Measurements from ENCODE around the gene ZRANB3.

ZRANB3 gene

DNA sequence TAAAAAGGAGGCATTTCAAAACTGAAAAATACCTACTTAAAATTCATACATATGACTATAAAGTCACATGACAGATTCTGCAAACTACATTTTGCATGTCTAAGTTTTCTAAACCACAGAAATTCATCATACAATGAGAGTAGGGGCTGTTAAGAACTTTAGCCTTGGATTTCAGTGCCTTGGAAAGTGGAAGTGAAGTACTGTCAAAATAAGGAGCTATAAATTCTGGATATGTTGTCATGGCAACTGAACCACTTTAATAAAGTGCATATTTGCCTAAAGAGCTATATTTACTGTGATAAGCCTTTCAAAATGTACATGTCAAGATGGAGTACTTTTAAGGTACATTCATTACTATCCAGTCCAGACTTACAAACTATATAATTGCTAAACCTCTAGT, 251.8 kb downstream of the ZRANB3 start:
- no peak overlapping the region for H2AFZ ChIP-seq (ENCODE audit: low read length)
- H3F3A ChIP-seq (ENCODE audit: low read depth): no peaks in the 10 kb centered on the region
- H3K36me3 ChIP-seq (ENCODE audit: insufficient read depth, low read length): no peaks in the 10 kb centered on the region
- no peaks in the 10 kb centered on the region for H4K20me1 ChIP-seq (ENCODE audit: insufficient read depth, low read length, poor library complexity, severe bottlenecking)
- H3K9me2 ChIP-seq (replicated peaks; ENCODE audit: low read depth, low read length): no peaks in the 10 kb centered on the region
- no peak for TF ChIP-seq EZH2phosphoT487 (IDR thresholded peaks at IDR 0.05; ENCODE audit: borderline replicate concordance)
- TF ChIP-seq, protein P1, sequence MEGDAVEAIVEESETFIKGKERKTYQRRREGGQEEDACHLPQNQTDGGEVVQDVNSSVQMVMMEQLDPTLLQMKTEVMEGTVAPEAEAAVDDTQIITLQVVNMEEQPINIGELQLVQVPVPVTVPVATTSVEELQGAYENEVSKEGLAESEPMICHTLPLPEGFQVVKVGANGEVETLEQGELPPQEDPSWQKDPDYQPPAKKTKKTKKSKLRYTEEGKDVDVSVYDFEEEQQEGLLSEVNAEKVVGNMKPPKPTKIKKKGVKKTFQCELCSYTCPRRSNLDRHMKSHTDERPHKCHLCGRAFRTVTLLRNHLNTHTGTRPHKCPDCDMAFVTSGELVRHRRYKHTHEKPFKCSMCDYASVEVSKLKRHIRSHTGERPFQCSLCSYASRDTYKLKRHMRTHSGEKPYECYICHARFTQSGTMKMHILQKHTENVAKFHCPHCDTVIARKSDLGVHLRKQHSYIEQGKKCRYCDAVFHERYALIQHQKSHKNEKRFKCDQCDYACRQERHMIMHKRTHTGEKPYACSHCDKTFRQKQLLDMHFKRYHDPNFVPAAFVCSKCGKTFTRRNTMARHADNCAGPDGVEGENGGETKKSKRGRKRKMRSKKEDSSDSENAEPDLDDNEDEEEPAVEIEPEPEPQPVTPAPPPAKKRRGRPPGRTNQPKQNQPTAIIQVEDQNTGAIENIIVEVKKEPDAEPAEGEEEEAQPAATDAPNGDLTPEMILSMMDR (conservative IDR thresholded peaks at IDR 0.05; ENCODE audit: low read length): no peak
- no peaks in the 10 kb centered on the region for H3K27me3 ChIP-seq (ENCODE audit: insufficient read depth, low read length, poor library complexity, severe bottlenecking)
- H3K9me3 ChIP-seq (ENCODE audit: insufficient read depth, low read depth, low read length): no peaks in the 10 kb centered on the region
- H3K4me1 ChIP-seq (ENCODE audit: insufficient read depth, low read length, poor library complexity, severe bottlenecking): no peaks in the 10 kb centered on the region
- no peak overlapping the region for H3K9ac ChIP-seq (ENCODE audit: low read depth, low read length, poor library complexity, severe bottlenecking)
- no peak overlapping the region for H3K4me3 ChIP-seq (ENCODE audit: low read length, poor library complexity, severe bottlenecking)
- H3K79me2 ChIP-seq (ENCODE audit: insufficient read depth, low read length): no peaks in the 10 kb centered on the region
- H3K4me2 ChIP-seq (ENCODE audit: low read depth, low read length, poor library complexity, severe bottlenecking): no peak overlapping the region

GRCh38 chr2:135276525-135276924, 254.5 kb downstream of the ZRANB3 start:
- H3K9me3 ChIP-seq (ENCODE audit: insufficient read depth, low read depth, low read length): no peaks in the 10 kb centered on the region
- H3K27me3 ChIP-seq (ENCODE audit: insufficient read depth, low read length, poor library complexity, severe bottlenecking): no peaks in the 10 kb centered on the region
- H4K20me1 ChIP-seq (ENCODE audit: insufficient read depth, low read length, poor library complexity, severe bottlenecking): no peaks in the 10 kb centered on the region
- H3K9me2 ChIP-seq (replicated peaks; ENCODE audit: low read depth, low read length): no peaks in the 10 kb centered on the region
- no peaks in the 10 kb centered on the region for H3K79me2 ChIP-seq (ENCODE audit: insufficient read depth, low read length)
- H3K4me2 ChIP-seq (ENCODE audit: low read depth, low read length, poor library complexity, severe bottlenecking): no peak overlapping the region
- H3K9ac ChIP-seq (ENCODE audit: low read depth, low read length, poor library complexity, severe bottlenecking): no peak overlapping the region
- no peaks in the 10 kb centered on the region for H3F3A ChIP-seq (ENCODE audit: low read depth)
- TF ChIP-seq, protein P1 (conservative IDR thresholded peaks at IDR 0.05; ENCODE audit: low read length): no peak
- TF ChIP-seq EZH2phosphoT487 (IDR thresholded peaks at IDR 0.05; ENCODE audit: borderline replicate concordance): no peak
- no peak overlapping the region for H2AFZ ChIP-seq (ENCODE audit: low read length)
- no peaks in the 10 kb centered on the region for H3K36me3 ChIP-seq (ENCODE audit: insufficient read depth, low read length)
- no peaks in the 10 kb centered on the region for H3K4me1 ChIP-seq (ENCODE audit: insufficient read depth, low read length, poor library complexity, severe bottlenecking)
- H3K4me3 ChIP-seq (ENCODE audit: low read length, poor library complexity, severe bottlenecking): no peak overlapping the region

DNA sequence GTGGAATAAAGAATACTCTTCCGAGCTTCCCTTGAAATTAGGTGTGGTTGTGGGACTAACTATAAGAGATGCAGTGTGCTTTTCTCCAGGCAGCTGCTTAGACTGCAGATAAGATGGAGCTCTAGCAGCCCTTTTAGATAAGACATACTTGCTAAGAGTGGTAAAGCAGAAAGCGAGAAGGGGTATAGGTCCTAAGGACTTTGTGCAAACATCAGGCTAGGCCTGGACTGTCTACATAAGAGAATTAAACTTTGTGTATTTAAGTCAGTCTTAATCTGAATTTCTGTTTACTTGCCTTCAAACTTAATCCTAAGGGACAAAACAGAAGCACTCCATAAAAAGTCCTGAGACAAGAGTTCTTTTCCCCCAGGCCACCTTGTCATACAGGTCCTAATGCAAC, 260.0 kb downstream of the ZRANB3 start:
- no peaks in the 10 kb centered on the region for H3K9me3 ChIP-seq (ENCODE audit: insufficient read depth, low read depth, low read length)
- no peaks in the 10 kb centered on the region for H3K4me1 ChIP-seq (ENCODE audit: insufficient read depth, low read length, poor library complexity, severe bottlenecking)
- H3K36me3 ChIP-seq (ENCODE audit: insufficient read depth, low read length): no peaks in the 10 kb centered on the region; the same call in 1 of the 2 replicates
- H3K9ac ChIP-seq (ENCODE audit: low read depth, low read length, poor library complexity, severe bottlenecking): no peak overlapping the region
- no peaks in the 10 kb centered on the region for H3K79me2 ChIP-seq (ENCODE audit: insufficient read depth, low read length)
- H3K9me2 ChIP-seq (replicated peaks; ENCODE audit: low read depth, low read length): no peaks in the 10 kb centered on the region
- H3F3A ChIP-seq (ENCODE audit: low read depth): no peaks in the 10 kb centered on the region
- no peak overlapping the region for H2AFZ ChIP-seq (ENCODE audit: low read length)
- no peak overlapping the region for H3K4me2 ChIP-seq (ENCODE audit: low read depth, low read length, poor library complexity, severe bottlenecking)
- H4K20me1 ChIP-seq (ENCODE audit: insufficient read depth, low read length, poor library complexity, severe bottlenecking): no peaks in the 10 kb centered on the region
- TF ChIP-seq, protein P1 (conservative IDR thresholded peaks at IDR 0.05; ENCODE audit: low read length): no peak
- no peak for TF ChIP-seq EZH2phosphoT487 (IDR thresholded peaks at IDR 0.05; ENCODE audit: borderline replicate concordance)
- H3K4me3 ChIP-seq (ENCODE audit: low read length, poor library complexity, severe bottlenecking): no peak overlapping the region
- no peaks in the 10 kb centered on the region for H3K27me3 ChIP-seq (ENCODE audit: insufficient read depth, low read length, poor library complexity, severe bottlenecking)
